Breast epithelium (tissue), 3 donors: ENCODE results near the gene VKORC1L1.
"Not testable (repeated sequence)": the region's sequence is repeated elsewhere in the genome, so short reads cannot be mapped to it uniquely, and the experiment has no call there.

Experiments used
- POLR2A ChIP-seq: fragments of 450-650 bp; IDR thresholded peaks from one replicate; pipeline ENCODE4 v1.6.1; 2016; ENCODE audit warnings: antibody characterized with exemption, mild to moderate bottlenecking, moderate library complexity
- POLR2AphosphoS5 ChIP-seq, 3 donors: sonication (generic); formaldehyde crosslinking; IDR thresholded peaks; one replicate each; pipeline ENCODE4 v1.6.1; 2017; ENCODE audit warnings: antibody characterized with exemption in 3 of 3
- TF ChIP-seq, protein P1 (sequence below), 3 donors: fragments of 450-650 bp; IDR thresholded peaks; one replicate each; pipeline ENCODE4 v1.5.1; 2016 to 2017; ENCODE audit warnings: antibody characterized with exemption in 3 of 3, mild to moderate bottlenecking in 3 of 3, moderate library complexity in 3 of 3

DNA sequence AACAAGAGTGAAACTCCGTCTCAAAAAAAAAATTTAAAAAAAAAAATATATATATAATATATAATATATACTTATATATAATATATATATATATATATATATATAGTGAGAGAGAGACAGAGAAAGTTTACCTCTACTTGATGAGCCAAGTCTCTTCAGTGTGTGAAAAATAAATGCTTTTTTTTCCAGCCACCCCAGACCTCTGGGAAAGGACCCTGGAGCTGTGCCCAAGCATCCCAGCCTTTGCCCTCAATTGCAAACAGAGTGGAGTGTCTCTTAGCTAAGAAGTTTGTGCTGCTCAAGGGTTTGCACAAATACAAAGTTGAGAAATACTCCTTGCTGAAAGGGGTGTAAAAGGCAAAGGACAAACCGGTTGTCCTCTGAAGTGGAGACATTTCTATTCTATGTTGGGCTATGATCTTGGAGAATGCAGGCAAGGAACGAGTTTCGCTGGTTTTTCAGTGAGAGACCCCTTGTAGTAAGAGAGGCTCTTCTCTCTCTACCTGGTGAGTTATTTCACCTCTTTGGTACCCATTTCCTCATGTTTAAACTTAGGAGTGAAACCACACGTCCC, 15.5 kb upstream of the VKORC1L1 start:
- TF ChIP-seq, protein P1, sequence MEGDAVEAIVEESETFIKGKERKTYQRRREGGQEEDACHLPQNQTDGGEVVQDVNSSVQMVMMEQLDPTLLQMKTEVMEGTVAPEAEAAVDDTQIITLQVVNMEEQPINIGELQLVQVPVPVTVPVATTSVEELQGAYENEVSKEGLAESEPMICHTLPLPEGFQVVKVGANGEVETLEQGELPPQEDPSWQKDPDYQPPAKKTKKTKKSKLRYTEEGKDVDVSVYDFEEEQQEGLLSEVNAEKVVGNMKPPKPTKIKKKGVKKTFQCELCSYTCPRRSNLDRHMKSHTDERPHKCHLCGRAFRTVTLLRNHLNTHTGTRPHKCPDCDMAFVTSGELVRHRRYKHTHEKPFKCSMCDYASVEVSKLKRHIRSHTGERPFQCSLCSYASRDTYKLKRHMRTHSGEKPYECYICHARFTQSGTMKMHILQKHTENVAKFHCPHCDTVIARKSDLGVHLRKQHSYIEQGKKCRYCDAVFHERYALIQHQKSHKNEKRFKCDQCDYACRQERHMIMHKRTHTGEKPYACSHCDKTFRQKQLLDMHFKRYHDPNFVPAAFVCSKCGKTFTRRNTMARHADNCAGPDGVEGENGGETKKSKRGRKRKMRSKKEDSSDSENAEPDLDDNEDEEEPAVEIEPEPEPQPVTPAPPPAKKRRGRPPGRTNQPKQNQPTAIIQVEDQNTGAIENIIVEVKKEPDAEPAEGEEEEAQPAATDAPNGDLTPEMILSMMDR (IDR thresholded peaks at IDR 0.05), result not testable (repeated sequence)
- not testable (repeated sequence) for TF ChIP-seq POLR2A; POLR2AphosphoS5 (IDR thresholded peaks at IDR 0.05)
